Tibial nerve (tissue), 4 donors: ENCODE data around the gene SLC9A3. TPM values are rescaled to one million over a fixed set of nuclear protein-coding genes. Genes with fewer than 3 reads are reported as not detected.

Source experiments
- DNase-seq, 2 donors: peaks; one replicate each; pipeline ENCODE4 v3.0.0-alpha.2; 2019; ENCODE audit warnings: low spot score in 2 of 2
- H3K27ac ChIP-seq, 4 donors: fragments of 200-600 bp; sonication (generic) in 3 of 4; one replicate each; pipeline ENCODE4 v1.5.1; 2017 to 2019; ENCODE audit warnings: mild to moderate bottlenecking in 1 of 4
- H3K27me3 ChIP-seq, 2 donors: fragments of 200-600 bp; sonication (generic) in 1 of 2; one replicate each; pipeline versions ENCODE4 v1.5.1 to v1.6.0; 2017 to 2019
- H3K36me3 ChIP-seq, 3 donors: fragments of 200-600 bp; sonication (generic); one replicate each; pipeline ENCODE4 v1.5.1; 2018 to 2019
- H3K4me1 ChIP-seq, 4 donors: fragments of 200-600 bp; sonication (generic) in 3 of 4; one replicate each; pipeline ENCODE4 v1.5.1; 2017 to 2019
- H3K4me3 ChIP-seq, 4 donors: fragments of 200-600 bp; sonication (generic) in 3 of 4; one replicate each; pipeline ENCODE4 v1.5.1; 2017 to 2019; ENCODE audit warnings: mild to moderate bottlenecking in 1 of 4, moderate library complexity in 1 of 4
- H3K9me3 ChIP-seq, 4 donors: fragments of 200-600 bp; sonication (generic) in 3 of 4; one replicate each; pipeline ENCODE4 v1.5.1; 2017 to 2019
- CTCF ChIP-seq, 5 experiments: fragments of 200-600 bp in 3 of 5; fragments of 450-650 bp in 2 of 5; sonication (generic) in 3 of 5; IDR thresholded peaks; one replicate each; pipeline ENCODE4 v1.5.1; 2016 to 2019; ENCODE audit warnings: antibody characterized with exemption in 5 of 5, mild to moderate bottlenecking in 3 of 5, moderate library complexity in 2 of 5
- EP300 ChIP-seq, 2 donors: sonication (generic); formaldehyde crosslinking; IDR thresholded peaks; one replicate each; pipeline ENCODE4 v1.6.1; 2017; ENCODE audit warnings: antibody characterized with exemption in 2 of 2, mild to moderate bottlenecking in 1 of 2
- POLR2A ChIP-seq, 2 donors: fragments of 450-650 bp; IDR thresholded peaks; one replicate each; pipeline ENCODE4 v1.6.1; 2017; ENCODE audit warnings: antibody characterized with exemption in 2 of 2, mild to moderate bottlenecking in 2 of 2, moderate library complexity in 2 of 2
- WGBS, 2 donors: methylation state at CpG; one replicate each; pipeline ENCODE4 v1.1.5; 2018; 5-methylcytosine and 5-hydroxymethylcytosine counted together
- total RNA-seq, 4 donors: library from RNA; depleted of rRNA; stranded (reverse); fragments of >200 nt; gene quantifications; one replicate each; pipeline ENCODE4 v1.1.0, GENCODE V29; 2016

Gene SLC9A3
- total RNA-seq, 4 donors from 2014 or later, result 11.4 to 32.7 (median 17.9) TPM

DNA sequence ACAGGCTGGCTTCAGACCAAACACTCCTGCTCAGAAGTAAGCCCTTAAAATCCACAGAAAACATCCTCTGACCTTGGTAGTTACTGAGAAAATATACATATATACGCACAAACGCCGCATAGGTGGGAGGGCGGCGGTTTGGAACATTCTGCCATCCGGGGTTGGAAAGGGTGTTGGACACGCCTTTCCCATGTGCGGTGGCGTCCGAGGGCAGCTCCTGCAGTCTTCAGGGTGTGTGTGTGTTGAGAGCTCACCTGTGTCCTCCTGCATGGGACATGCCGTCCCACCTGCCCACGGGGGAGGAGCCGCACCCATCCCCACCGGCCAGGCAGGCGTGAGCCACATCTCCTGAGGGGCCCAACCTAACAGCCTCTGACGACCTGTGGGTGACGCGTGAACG is 28.2 kb downstream of the SLC9A3 start:
- Histone ChIP-seq H3K27me3 (peaks cover 0 to 34% of the 10 kb centered on the region in 2 donors), H3K27ac (no peak overlapping the region), H3K4me3 (no peak overlapping the region), H3K36me3 (peaks cover 0 to 7% (median 0%) of the 10 kb centered on the region in 3 donors), H3K4me1 (peaks cover 0 to 18% (median 0%) of the 10 kb centered on the region in 4 donors), H3K9me3 (no peaks in the 10 kb centered on the region)
- DNase-seq, result no peak
- no peak for TF ChIP-seq EP300 (IDR thresholded peaks at IDR 0.05)
- no peak for TF ChIP-seq CTCF (IDR thresholded peaks at IDR 0.05)
- no peak for TF ChIP-seq POLR2A (IDR thresholded peaks at IDR 0.05)
- 71 to 73% methylated on average over 18 to 19 of the region's 19 CpGs for WGBS, 2 donors

GRCh38 chr5:494667-495255 is 29.5 kb downstream of the SLC9A3 start:
- Histone ChIP-seq H3K9me3 (no peaks in the 10 kb centered on the region), H3K27ac (no peak overlapping the region), H3K27me3 (peaks cover 0 to 23% of the 10 kb centered on the region in 2 donors), H3K36me3 (peaks cover 0 to 19% (median 0%) of the 10 kb centered on the region in 3 donors), H3K4me1 (peaks cover 0 to 15% (median 0%) of the 10 kb centered on the region in 4 donors), H3K4me3 (no peak overlapping the region)
- 91% methylated on average over 27 to 30 of the region's 38 CpGs for WGBS, 2 donors
- TF ChIP-seq EP300 (IDR thresholded peaks at IDR 0.05) (no peak), CTCF (IDR thresholded peaks at IDR 0.05) (no peak), POLR2A (IDR thresholded peaks at IDR 0.05) (no peak)
- no peak for DNase-seq

GRCh38 chr5:493758-494157 is 30.5 kb downstream of the SLC9A3 start:
- peaks cover 0 to 21% (median 0%) of the 10 kb centered on the region in 3 donors for H3K36me3 ChIP-seq
- no peak for DNase-seq
- peaks cover 0 to 23% of the 10 kb centered on the region in 2 donors for H3K27me3 ChIP-seq
- TF ChIP-seq EP300 (IDR thresholded peaks at IDR 0.05), result no peak
- TF ChIP-seq POLR2A (IDR thresholded peaks at IDR 0.05), result no peak
- no peak for TF ChIP-seq CTCF (IDR thresholded peaks at IDR 0.05)
- no peaks in the 10 kb centered on the region for H3K9me3 ChIP-seq
- no peak overlapping the region for H3K4me3 ChIP-seq
- H3K4me1 ChIP-seq, result peaks cover 0 to 22% (median 0%) of the 10 kb centered on the region in 4 donors
- peak overlapping the region in 1 of 4 donors; percentile 51 for H3K27ac ChIP-seq
- 59 to 64% methylated on average over 10 to 13 of the region's 13 CpGs for WGBS, 2 donors

- peaks cover 0 to 23% of the 10 kb centered on the region in 2 donors for H3K27me3 ChIP-seq
- peaks cover 0 to 21% (median 0%) of the 10 kb centered on the region in 3 donors for H3K36me3 ChIP-seq
- H3K4me1 ChIP-seq, result peaks cover 0 to 25% (median 0%) of the 10 kb centered on the region in 4 donors
- peak overlapping the region in 1 of 4 donors; percentile 51 for H3K27ac ChIP-seq
- WGBS, 2 donors, result 31 to 38% methylated on average over 15 to 25 of the region's 26 CpGs
- no peak overlapping the region for H3K4me3 ChIP-seq
- TF ChIP-seq EP300 (IDR thresholded peaks at IDR 0.05), result no peak
- no peak for TF ChIP-seq POLR2A (IDR thresholded peaks at IDR 0.05)
- no peak for TF ChIP-seq CTCF (IDR thresholded peaks at IDR 0.05)
- no peaks in the 10 kb centered on the region for H3K9me3 ChIP-seq
- no peak for DNase-seq
Measured at GRCh38 chr5:493119-493701, 31.0 kb downstream of the SLC9A3 start.

DNA sequence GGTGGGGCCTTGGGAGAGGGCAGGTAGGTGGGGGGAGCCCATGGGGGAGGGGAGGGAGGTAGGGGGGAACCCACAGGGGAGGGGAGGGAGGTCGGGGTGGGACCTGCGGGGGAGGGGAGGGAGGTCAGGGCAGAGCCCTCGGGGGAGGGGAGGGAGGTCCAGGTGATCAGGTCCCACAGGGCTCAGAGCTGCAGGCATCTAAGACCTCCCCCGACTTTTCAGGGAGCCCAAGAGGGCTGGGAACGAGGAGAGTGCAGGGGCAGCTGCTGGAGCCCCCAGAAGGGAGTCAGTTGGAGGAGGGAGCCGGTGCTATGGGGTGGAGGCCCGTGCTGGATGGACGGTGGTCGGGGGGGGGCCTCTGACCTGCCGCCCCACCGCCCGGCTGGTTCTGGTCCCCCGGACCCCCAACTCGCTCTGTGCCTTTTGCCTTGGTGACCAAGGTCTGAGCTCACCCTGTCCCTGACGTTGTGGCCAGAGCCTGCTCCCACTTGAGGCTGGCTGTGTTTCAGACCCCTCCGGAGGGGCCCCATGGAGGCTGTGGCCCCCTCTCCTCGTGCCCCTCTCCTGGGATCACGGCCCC is 31.8 kb downstream of the SLC9A3 start:
- 58 to 63% methylated on average over 16 to 17 of the region's 18 CpGs for WGBS, 2 donors
- DNase-seq, result no peak
- Histone ChIP-seq H3K4me3 (no peak overlapping the region), H3K36me3 (peaks cover 0 to 21% (median 0%) of the 10 kb centered on the region in 3 donors), H3K9me3 (no peaks in the 10 kb centered on the region), H3K27ac (peak overlapping the region in 1 of 4 donors; percentile 51), H3K4me1 (peaks cover 0 to 25% (median 0%) of the 10 kb centered on the region in 4 donors), H3K27me3 (peaks cover 0 to 23% of the 10 kb centered on the region in 2 donors)
- no peak for TF ChIP-seq EP300 (IDR thresholded peaks at IDR 0.05)
- no peak for TF ChIP-seq CTCF (IDR thresholded peaks at IDR 0.05)
